NCI-H2107 treated with DMSO at 0.1 percent for 48 hours (cell line): Measurements from ENCODE around the gene DUSP16.
A peak's percentile ranks its signal among the peaks of the same experiment; 100 is the strongest.
"Not testable (repeated sequence)": the region's sequence is repeated elsewhere in the genome, so short reads cannot be mapped to it uniquely, and the experiment has no call there.

Experiments used
- DNase-seq: peaks from one replicate; lab custom pipeline; 2025; ENCODE audit not compliant: unreplicated experiment; lab: John Stamatoyannopoulos, UW

DUSP16 gene

DNA sequence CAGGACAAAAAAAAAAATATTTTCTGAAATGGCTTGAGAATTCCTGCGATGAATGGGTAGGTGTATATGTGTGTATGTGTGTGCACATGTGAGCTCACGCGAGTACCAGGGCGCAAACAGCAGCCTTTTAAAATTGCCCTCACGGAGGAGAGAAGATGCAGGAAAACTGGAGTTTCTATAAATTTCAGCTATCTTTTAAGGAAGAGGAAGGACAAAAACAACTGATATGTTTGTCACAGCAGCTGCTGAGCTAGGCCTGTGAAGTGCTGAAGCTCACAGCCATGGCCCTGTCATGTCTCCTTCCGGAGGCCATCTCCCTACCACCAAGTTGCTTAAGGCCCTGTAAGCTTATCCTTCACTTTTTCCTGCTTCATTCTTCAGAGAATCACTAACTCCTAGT, 40.8 kb downstream of the DUSP16 start:
- no peak for DNase-seq

DNA sequence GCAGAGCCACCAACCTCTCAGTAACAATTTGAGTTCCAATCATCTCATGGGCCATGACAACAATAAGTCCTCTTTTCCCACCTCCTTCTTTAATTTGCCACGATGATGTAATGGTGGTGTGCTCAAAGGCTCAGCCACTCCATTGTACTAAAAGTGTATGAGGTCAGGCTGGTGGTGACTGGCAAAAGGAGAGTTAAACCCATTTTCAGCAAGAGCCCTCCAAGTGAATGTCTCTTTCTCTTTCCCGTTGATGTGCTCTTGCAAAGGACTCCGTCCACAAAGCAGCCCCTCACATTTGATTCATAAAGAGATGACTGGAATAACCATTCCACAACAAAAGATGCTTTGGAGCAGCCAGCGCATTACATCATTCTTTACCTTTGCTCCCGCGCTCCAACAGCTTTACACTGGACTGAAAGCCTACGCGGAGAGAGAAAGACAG, 41.6 kb downstream of the DUSP16 start:
- peak; percentile 78 for DNase-seq

DNA sequence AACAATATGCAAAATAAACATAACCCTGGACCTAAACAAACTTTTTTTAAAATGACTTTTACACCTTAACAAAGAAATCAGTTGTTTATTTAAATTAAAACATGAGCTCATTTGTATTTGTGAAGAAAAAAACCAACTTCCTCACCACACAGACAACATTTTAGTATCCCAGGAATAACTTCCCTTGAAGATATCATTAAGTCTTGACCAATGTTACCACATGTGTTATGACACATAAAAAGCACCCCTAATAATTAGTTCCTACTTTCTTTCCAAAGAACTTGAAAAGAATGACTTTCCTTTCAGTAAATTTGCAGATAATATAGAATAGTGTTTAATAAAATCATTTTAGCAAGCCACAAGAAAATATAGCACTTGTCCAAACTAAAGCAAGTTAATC, 42.4 kb downstream of the DUSP16 start:
- no peak for DNase-seq

DNA sequence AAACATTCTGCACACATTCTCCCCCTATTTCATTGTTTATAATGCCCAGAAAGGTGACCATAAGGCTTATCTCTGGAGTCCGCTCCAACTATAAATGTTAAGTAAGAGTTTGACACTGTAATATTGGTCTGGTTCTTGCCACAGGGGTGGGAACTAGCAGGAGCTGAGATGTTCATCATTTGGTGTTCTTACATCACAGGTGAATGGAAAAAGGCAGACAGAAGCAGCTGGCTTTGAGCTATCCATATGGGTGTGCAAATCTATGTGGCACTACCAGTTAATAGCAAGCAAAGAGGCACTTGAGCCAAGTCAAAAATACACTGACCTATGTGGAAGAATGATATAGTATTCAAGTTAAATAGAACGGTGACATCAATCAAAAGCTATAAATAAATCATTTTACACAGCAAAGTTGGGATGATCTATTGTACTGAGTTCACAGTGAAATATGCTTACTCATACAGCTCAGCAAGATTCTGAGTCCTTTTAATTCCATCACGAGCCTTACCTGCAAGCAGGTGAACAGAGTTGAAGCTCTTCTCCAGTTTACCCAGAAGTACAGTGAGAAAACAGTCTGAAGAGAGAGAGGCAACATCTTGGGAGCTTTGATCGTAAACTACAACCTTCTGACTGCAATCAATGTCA, 43.2 kb downstream of the DUSP16 start:
- no peak for DNase-seq

DNA sequence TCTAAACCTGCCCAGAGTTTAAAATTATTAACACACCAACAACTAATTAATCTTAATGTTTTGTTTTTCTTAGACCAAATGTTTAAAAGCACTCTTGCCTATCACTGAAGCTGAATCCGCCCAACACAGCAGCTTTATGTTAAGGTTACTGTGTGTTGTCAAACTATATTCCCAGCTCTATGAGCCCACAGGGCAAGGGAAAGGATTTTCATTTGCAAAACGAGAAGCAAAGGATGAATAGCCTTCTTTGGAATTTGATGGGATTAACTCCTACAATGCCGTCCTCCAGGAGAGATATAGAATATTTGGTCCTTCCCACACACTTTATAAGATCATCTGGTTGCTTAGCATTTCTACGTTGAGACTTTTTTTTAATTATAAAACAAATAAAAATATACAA, 43.7 kb downstream of the DUSP16 start:
- DNase-seq = no peak

DNA sequence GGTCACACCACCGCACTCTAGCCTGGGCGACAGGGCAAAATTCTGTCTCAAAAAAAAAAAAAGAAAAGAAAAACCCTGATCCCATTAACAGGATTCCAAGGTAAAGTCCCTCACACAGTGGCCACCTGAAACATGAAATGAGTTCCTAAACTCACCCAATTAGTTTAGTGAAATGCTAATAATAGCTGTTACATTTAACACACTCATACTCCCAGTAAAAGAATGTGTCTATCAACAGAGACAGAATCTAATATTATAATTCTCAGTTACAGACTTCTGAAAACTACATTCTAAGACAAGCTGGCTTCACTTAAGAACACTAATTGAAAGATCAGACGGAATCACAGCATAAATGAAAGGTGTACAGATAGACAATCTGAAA, 44.2 kb downstream of the DUSP16 start:
- no peak for DNase-seq

DNA sequence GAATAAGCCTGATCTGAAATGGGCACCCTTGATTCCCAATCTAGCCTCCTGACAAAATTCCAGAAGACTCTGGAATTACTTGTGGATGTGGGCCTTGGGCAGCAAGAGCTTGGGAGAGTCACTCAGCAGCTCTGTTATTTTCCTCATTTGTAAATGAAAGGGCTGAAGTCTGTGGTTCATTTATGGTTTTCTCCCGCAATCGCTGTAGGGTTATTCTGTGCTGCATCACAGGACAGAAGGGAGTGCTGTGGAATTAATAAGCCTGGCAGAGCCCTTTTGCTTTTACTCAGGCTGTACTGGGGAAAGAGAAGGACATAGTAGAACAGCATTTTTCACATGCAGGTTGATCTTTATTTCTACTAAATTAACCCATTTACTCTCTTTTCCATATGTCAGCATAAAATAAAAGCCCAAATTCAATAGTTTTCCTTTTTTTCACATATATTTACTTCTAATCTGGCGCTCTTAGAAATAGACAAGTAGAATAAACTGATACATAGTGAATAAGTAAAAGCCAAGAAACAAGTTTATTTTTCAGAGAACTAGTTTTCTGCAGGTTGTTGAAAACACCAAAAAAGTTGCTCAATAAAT, 49.2 kb downstream of the DUSP16 start:
- no peak for DNase-seq

DNA sequence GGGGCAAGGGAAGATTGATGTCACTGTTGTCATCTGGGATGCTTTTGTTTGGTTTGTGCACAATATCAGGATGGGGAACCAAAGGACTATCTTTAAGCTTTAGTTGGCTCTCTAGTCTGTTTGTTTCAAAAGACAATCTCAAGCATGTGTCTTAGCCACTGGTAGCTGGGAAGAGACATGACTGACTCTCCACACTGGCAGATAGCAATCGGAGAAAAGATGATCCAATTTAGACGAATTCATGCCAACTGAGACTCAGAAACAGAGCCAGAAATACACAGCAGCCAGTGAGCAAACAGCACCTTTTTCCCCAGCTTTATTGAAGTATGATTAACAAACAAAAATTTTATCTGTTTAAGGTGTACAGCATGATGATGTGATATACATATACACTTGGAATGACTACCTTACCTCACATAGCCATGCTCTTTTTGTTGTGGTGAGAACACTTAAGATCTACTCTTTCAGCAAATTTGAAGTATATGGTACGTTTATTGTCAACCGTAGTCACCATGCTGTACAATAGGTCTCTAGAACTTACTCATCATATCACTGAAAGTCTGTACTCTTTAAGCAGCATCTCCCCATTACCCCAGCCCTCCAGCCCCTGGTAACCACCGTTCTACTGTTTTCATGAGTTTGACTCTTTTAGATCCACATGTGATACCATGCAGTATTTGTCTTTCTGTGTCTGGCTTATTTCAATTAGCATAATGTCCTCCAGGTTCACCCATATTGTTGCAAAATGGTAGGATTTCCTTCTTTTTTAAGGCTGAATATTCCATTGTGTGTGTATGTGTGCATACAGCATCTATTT, 50.6 kb downstream of the DUSP16 start:
- DNase-seq = no peak

DNA sequence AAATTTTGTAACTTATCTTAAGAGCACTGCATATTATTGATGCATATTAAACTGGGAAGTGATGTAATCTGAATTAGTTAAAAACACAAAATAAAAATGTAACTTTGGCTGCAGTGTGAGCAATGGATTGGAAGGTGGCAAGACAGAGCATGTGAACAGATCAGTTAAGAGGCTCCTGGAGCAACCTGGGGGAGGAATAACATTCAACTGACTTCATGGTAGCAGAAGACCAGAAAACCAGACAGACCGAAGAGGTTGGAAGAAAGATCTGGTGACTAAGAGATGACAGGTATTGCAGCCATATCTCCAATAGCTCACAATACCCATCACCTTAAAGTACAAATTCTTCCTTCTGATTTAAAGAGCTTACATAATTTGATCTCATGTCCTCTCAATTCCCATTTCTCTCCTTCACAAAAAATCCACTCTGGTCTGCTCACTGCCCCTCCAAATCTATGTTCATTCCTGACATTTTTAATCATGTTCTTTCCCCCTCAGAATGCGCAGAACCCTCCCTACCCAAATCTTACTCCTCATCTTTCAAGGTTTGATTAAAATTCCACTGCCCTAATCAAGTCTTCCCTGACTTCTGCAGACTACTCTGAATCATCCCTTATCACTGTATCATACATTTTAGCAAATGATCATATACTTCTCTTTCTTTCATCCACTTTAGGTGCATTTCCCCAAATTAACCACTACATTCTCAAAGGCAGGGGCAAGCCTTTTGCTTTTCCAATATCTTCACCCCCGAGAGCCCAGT, 51.5 kb downstream of the DUSP16 start:
- DNase-seq = no peak

DNA sequence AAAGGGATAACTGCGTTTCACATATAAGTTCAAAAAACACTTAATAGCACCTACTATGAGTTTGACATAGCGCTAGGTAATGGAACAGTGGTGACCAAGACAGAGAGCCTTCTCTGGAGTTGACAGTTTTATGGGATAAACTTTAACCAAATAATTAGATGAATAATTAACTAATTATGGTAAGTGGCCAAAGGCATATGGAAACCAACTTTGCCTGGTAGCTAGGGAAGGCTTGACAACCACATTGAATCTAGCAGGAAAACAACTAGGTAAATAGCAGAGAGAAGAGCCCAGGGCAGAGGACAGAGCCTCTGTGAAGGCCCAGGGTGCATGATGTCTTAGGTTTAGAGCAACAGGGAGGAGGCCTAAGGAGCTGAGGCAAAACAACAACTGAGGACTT, 52.1 kb downstream of the DUSP16 start:
- no peak for DNase-seq

DNA sequence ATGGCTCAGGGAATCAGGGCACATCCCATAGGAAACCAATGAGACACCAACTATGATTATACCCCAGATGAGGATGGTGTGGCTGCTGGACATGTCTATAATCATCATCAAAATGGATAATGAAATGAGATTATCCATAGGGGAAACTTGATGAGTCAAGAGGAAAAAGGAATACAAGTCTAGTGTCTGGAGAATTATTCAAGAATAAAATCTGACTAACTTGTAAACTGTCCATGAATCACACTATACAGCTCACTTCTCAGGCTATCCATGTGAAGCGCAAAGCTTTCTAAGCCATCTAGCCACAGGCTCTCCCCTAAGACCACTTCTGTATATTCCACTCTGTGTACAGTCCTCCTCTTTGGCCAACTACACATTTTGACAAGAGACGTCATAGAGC, 52.5 kb downstream of the DUSP16 start:
- DNase-seq = no peak

DNA sequence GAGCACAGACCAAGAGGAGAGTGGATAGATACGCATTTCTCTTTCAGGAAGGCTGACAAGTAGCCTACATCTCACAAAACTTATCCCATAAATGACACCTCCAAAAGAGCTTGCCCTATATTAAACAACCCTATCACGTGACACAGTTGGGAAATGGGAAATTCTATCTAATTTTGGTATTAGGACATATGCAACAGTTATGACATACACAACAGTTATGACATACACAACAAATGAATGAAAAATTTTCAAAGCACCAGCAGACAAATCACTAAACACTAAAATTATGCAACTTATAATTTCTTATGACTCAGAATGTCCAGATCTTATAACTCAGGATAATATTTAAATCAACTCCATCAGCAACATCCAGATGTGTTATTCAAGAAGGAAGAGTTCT, 54.1 kb downstream of the DUSP16 start:
- DNase-seq = no peak

DNA sequence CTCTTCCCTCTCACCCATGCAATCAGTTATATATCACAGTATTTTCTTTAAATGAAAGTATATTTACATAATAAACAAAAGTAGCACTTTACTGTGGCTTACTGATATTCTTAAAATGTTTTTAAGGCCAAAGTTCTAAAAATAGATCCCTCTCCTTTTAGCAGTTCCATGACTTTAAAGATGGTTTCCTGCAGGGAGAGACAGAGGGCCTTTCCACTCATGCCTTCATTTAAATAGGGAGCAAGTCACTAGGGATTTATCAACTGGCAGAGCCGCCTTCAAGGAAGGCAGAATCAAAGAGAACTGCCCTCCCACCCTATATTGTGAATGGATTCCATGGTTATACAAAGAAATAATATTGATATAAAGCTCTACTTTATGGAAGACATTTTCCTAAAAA, 55.5 kb downstream of the DUSP16 start:
- no peak for DNase-seq

DNA sequence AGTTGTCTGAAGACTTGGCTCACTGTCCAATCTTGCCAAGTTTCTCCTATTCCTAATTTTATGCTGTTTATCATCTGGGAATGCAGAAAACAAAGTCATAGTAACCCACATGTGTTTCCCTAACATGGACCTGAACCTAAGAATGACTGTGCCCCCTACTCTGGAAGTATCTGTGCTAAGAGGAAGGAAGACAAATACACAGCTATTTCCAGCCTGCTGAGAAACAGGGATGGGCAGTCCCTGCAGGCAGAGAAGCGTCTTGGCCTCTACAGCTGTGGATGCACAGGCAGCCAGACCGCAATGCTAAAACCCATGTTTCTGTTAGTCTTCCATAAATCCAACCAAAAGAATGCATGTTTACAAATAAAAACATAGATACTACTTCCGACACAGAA, 56.2 kb downstream of the DUSP16 start:
- no peak for DNase-seq

DNA sequence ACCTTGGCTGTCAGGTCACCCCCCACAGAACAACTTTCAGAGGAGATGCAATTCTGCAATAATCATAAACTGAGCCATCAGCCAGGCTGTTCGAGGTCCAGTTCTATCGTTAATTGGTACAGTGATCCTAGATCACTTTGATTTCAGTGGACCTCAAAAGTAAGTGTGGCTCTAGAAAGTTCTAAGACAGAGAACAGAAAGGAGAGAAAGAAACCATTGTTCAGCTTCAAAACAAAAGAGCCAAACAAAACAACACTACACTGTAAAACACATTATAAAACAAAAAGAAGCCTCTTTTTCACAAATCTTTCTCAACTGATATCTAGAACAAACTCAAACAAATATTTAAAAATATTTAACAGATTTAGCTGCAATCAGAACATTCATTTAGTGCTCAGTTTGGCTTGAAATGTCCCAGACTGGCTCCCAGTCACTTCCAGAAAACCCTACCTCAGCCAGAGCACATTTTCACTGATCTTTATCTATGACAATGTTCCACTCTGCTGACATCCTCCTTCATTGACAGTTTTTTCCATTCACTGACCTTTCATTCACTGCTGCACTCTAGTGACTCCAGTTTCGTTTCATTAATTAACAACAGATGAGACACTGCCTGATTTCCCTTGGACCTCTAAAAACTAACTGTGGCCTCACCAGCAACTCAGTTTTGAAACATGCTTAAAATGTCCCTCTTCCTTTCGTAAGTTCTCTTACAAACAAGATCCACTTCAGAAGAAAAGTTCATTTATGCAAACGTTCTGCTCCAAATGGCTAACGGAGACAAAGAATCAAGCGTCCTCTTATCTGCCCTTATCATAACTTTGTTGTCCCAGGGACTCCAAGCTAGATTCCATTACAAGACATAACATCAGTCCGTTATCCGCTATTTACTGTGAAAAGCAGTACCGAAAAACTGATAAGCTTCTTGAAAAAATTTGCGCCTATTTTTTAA, 56.8 kb downstream of the DUSP16 start:
- no peak for DNase-seq

DNA sequence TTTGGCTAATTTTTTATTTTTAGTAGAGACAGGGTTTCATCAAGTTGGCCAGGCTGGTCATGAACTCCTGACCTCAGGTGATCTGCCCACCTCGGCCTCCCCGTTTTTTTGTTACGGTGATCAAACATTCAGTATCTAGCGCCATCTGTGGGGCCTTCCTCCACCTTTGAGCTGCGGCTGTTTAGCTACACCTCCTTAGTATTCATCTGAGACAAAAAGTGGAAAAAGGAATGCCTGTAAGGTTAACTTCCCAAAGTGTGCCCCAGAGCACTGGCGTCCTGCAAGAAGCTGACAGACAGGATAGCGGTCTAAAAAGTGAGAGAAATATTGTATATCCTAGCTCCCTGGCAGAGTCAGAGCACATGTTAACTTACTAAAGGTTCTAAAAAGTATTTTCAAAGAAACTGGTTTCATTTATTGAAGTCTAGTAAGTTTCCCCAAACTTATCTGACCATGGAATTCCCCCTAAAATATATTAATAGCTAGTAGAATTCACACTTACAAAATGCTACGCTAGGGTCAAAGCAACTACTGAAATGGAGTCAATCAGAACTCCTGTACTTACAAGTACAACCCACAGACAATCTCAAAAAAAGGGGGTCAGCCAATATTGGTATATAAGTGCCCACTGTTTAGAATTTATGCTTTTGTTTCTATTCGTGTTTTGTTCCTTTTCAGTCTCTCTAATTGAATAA, 59.1 kb downstream of the DUSP16 start:
- DNase-seq = no peak

DNA sequence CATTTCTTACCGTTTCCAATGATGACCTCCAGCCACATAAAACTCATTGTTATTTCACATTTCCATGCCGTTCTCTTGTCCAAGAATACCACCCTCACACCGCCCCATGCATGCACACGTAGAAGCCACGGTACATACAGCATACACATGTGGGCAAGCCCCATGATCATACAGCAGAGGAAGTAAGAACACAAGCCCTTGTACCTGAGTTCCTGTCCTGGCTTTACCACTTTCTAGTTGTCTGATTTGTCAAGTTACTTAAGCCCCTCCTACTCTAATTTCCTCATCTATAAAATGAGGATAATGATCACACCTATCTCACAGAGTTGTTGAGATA, 59.9 kb downstream of the DUSP16 start:
- DNase-seq = no peak

DNA sequence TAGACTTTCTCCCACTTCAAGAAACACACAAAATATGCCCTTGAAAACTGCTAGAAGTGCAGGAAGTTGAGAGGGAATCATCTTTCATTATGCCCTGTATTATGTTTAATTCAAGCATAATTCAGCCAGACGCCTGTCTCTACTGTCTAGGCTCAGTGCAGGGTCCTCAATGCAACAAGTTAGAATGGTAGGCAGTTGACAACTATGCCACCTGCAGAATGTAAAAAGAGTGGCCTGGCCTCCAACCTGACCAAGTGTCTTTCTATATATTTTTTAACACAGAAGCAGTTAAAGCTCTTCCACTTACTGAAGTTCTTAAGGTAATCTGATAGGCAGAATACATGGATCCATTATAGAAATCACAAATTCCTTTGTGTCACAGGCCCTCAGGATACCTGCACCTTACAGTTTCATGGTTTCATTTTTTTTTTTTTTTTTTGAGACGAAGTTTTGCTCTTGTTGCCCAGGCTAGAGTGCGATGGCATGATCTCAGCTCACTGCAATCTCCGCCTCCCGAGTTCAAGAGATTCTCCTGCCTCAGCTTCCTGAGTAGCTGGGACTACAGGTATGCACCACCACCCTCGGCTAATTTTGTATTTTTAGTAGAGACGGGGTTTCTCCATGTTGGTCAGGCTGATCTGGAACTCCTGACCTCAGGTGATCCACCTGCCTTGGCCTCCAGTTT, 60.4 kb downstream of the DUSP16 start:
- DNase-seq = not testable (repeated sequence)

DNA sequence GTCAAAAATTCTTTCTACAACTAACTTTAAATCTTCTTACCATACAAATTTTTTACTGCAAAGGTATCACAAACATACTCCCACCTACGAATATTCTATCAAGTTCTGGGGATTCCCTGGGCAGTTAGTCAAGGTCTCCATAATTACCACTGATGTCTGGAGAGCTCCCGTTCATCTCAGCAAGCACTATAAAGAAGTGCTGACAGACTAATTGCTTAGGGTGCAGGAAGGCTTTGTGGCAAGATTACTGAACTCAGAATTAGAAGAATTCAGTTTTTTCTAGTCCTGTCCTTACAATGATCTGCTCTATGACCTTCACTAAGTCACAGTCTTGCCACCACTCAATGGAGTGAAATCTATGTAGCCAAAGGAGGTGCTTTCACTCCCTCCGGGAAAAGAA, 61.5 kb downstream of the DUSP16 start:
- no peak for DNase-seq
